ENCODE results near the gene CYP2D6. TPM values are rescaled to one million over a fixed set of nuclear protein-coding genes. Genes with fewer than 3 reads are reported as not detected.

The CYP2D6 gene
- total and polyA plus RNA-seq, 4 donors: 0.79 to 9.9 (median 3.4) TPM

- Histone ChIP-seq H3K4me3 (ENCODE audit: low read depth, low read length) (peak overlapping the region; percentile 98), H3K9me3 (ENCODE audit: control insufficient read depth, insufficient read depth, low read length) (peaks cover 2% of the 10 kb centered on the region), H3K4me1 (ENCODE audit: control insufficient read depth, insufficient read depth, low read length) (peaks cover 19% of the 10 kb centered on the region), H3K27ac (ENCODE audit: low read depth, low read length) (peak overlapping the region; percentile 99), H3K36me3 (ENCODE audit: control insufficient read depth, insufficient read depth, low read length) (peaks cover 12% of the 10 kb centered on the region), H3K27me3 (ENCODE audit: control insufficient read depth, insufficient read depth, low read length) (no peaks in the 10 kb centered on the region)
- 23% methylated on average over 4 of the region's 7 CpGs for WGBS (ENCODE audit: insufficient coverage)
- no peak for DNase-seq (ENCODE audit: low read depth in 4 of 6, low spot score in 6 of 6)
Observed at GRCh38 chr22:42091455-42091782, 39.2 kb downstream of the CYP2D6 start.

DNA sequence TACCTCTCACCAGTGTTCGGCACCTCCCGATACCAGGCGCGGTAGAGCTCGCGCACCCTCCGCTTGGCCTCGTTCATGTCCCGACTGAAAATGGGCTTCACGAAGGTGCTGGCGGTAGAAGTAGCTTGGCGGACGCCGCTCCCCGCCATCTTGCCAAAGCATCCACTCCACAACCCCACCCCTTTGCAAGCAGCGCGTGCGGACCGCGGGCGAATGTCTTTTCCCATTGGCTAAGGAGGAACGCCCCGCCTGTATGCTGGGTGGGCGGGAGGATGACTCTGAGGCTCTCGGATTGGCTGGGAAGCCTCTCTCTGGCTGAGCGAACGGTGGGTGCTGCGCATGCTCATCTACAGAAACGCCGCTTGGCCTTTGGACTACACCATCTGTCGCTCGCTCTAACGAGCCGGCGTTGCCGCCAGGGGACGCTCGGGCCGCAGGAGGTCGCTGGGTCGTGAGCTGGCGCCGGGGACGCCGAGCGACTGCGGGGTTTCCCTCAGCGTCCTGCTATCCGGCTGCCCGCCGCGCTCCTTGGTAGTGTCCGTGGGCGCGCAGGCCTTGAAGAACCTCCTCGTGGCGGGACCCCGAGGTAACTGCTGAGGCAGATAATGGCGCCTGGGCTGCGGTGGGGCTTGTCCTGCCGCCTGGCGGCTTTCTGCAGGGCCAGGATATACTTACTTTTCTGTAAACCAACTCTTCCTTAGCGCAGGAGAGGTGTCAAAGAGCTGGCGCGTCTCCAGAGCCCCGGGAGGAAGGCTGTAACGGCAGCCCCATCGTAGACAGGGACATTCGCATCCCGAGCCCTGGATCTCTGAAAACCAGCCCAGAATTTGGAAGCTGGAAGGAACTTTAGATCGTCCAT, 39.8 kb downstream of the CYP2D6 start, which contains the start of gene NDUFA6:
Gene NDUFA6, minus strand, starts transcription at position 177 of the 859 bp plus-strand sequence. Its CDS starts 28 bp downstream, at position 149.
- H3K27me3 ChIP-seq (ENCODE audit: control insufficient read depth, insufficient read depth, low read length): no peaks in the 10 kb centered on the region
- H3K36me3 ChIP-seq (ENCODE audit: control insufficient read depth, insufficient read depth, low read length): peaks cover 15% of the 10 kb centered on the region
- peak within 1 kb of the TSS; percentile 99 for H3K27ac ChIP-seq (ENCODE audit: low read depth, low read length)
- peak; percentile 89 to 100 (median 98) for DNase-seq (ENCODE audit: low read depth in 4 of 6, low spot score in 6 of 6)
- H3K4me3 ChIP-seq (ENCODE audit: low read depth, low read length): peak within 1 kb of the TSS; percentile 98
- H3K9me3 ChIP-seq (ENCODE audit: control insufficient read depth, insufficient read depth, low read length): peaks cover 2% of the 10 kb centered on the region
- 0% methylated on average over 71 of the region's 71 CpGs for WGBS (ENCODE audit: insufficient coverage)
- H3K4me1 ChIP-seq (ENCODE audit: control insufficient read depth, insufficient read depth, low read length): peaks cover 19% of the 10 kb centered on the region

DNA sequence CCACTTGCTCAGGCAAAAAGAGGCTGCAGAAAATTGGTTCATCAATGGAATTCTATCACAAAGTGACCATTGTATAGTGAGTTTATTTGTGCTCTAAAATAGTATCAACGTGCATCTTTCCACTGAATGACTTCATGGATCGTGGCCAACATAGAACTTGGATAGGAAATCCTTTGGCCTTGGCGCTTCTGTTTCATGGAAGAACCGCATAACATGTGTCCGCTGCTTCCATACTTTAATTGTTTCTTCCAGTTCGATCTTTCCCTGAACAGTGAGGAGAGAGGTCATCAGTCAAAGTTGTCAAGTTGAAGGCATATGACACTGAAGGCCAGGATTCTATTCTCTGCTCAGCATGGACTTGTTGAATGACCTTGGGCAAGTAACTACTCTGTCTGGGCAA, 44.6 kb downstream of the CYP2D6 start:
- Histone ChIP-seq H3K27me3 (ENCODE audit: control insufficient read depth, insufficient read depth, low read length) (no peaks in the 10 kb centered on the region), H3K9me3 (ENCODE audit: control insufficient read depth, insufficient read depth, low read length) (peaks cover 2% of the 10 kb centered on the region), H3K4me3 (ENCODE audit: low read depth, low read length) (no peak overlapping the region), H3K27ac (ENCODE audit: low read depth, low read length) (no peak overlapping the region), H3K36me3 (ENCODE audit: control insufficient read depth, insufficient read depth, low read length) (peaks cover 52% of the 10 kb centered on the region), H3K4me1 (ENCODE audit: control insufficient read depth, insufficient read depth, low read length) (peaks cover 19% of the 10 kb centered on the region)
- WGBS (ENCODE audit: insufficient coverage): 43% methylated on average over 2 of the region's 6 CpGs
- no peak for DNase-seq (ENCODE audit: low read depth in 4 of 6, low spot score in 6 of 6)

DNA sequence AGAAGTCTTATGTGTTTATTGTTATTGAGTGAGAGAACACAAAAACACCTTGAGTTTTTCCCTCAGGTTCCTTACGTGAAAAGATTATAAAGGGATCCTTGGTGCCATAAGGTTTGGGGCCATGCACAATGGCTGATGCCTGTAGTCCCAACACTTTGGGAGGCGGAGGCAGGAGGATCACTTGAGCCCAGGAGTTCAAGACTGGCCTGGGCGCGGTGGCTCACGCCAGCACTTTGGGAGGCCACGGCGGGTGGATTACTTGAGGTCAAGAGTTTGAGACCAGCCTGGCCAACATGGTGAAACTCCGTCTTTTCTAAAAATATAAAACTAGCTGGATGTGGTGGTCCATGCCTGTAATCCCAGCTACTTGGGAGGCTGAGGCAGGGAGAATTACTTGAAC, 45.7 kb downstream of the CYP2D6 start:
- DNase-seq (ENCODE audit: low read depth in 4 of 6, low spot score in 6 of 6): no peak
- H3K27ac ChIP-seq (ENCODE audit: low read depth, low read length): no peak overlapping the region
- no peaks in the 10 kb centered on the region for H3K27me3 ChIP-seq (ENCODE audit: control insufficient read depth, insufficient read depth, low read length)
- H3K4me3 ChIP-seq (ENCODE audit: low read depth, low read length): no peak overlapping the region
- peaks cover 52% of the 10 kb centered on the region for H3K36me3 ChIP-seq (ENCODE audit: control insufficient read depth, insufficient read depth, low read length)
- H3K9me3 ChIP-seq (ENCODE audit: control insufficient read depth, insufficient read depth, low read length): peaks cover 2% of the 10 kb centered on the region
- WGBS (ENCODE audit: insufficient coverage): 95% methylated on average over 7 of the region's 8 CpGs
- peaks cover 17% of the 10 kb centered on the region for H3K4me1 ChIP-seq (ENCODE audit: control insufficient read depth, insufficient read depth, low read length)

GRCh38 chr22:42083119-42083518, 47.5 kb downstream of the CYP2D6 start:
- 100% methylated on average over 2 of the region's 4 CpGs for WGBS (ENCODE audit: insufficient coverage)

DNA sequence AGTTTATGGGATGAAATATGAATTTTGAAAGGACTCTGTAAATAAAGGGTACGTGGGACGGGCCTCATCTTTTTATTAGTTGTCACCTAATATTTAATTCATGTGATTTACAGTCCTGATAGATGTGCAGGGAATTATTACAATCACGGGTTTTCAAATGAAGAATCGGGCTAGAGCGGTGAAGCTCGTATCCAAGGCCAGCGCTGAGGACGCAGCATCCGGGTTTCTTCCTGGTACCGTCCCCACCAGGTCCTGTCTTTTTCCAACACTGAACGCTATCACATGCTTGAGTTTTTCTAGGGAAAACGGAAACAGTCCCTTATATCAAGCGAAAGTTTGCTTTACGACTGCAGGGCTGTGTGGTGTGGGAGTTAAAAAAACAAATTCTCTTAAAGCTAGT, 50.3 kb downstream of the CYP2D6 start:
- Histone ChIP-seq H3K9me3 (ENCODE audit: control insufficient read depth, insufficient read depth, low read length) (no peaks in the 10 kb centered on the region), H3K27me3 (ENCODE audit: control insufficient read depth, insufficient read depth, low read length) (no peaks in the 10 kb centered on the region), H3K27ac (ENCODE audit: low read depth, low read length) (peak overlapping the region; percentile 99), H3K4me1 (ENCODE audit: control insufficient read depth, insufficient read depth, low read length) (peaks cover 31% of the 10 kb centered on the region), H3K4me3 (ENCODE audit: low read depth, low read length) (peak overlapping the region; percentile 91), H3K36me3 (ENCODE audit: control insufficient read depth, insufficient read depth, low read length) (peaks cover 42% of the 10 kb centered on the region)
- peak in 3 of 6 donors; percentile 67 to 83 (median 75) for DNase-seq (ENCODE audit: low read depth in 4 of 6, low spot score in 6 of 6)
- 0% methylated on average over 7 of the region's 14 CpGs for WGBS (ENCODE audit: insufficient coverage)

More at GRCh38 chr22:42083119-42083518, 47.5 kb downstream of the CYP2D6 start:
- Histone ChIP-seq H3K4me3 (ENCODE audit: low read depth, low read length) (no peak overlapping the region), H3K27me3 (ENCODE audit: control insufficient read depth, insufficient read depth, low read length) (no peaks in the 10 kb centered on the region), H3K36me3 (ENCODE audit: control insufficient read depth, insufficient read depth, low read length) (peaks cover 46% of the 10 kb centered on the region), H3K4me1 (ENCODE audit: control insufficient read depth, insufficient read depth, low read length) (peaks cover 24% of the 10 kb centered on the region), H3K9me3 (ENCODE audit: control insufficient read depth, insufficient read depth, low read length) (no peaks in the 10 kb centered on the region), H3K27ac (ENCODE audit: low read depth, low read length) (no peak overlapping the region)
- no peak for DNase-seq (ENCODE audit: low read depth in 4 of 6, low spot score in 6 of 6)

GRCh38 chr22:42079319-42080251, 51.0 kb downstream of the CYP2D6 start, which contains the start of gene SMDT1:
TSS of gene SMDT1 (plus strand) at chr22:42079700. CDS start at chr22:42079769, 69 bp downstream.
- H3K4me3 ChIP-seq (ENCODE audit: low read depth, low read length): peak within 1 kb of the TSS; percentile 91
- H3K27ac ChIP-seq (ENCODE audit: low read depth, low read length): peak within 1 kb of the TSS; percentile 99
- H3K36me3 ChIP-seq (ENCODE audit: control insufficient read depth, insufficient read depth, low read length): peaks cover 35% of the 10 kb centered on the region
- H3K27me3 ChIP-seq (ENCODE audit: control insufficient read depth, insufficient read depth, low read length): no peaks in the 10 kb centered on the region
- peak; percentile 97 to 99 (median 98) for DNase-seq (ENCODE audit: low read depth in 4 of 6, low spot score in 6 of 6)
- peaks cover 38% of the 10 kb centered on the region for H3K4me1 ChIP-seq (ENCODE audit: control insufficient read depth, insufficient read depth, low read length)
- under 1% methylated on average over 70 of the region's 71 CpGs for WGBS (ENCODE audit: insufficient coverage)
- no peaks in the 10 kb centered on the region for H3K9me3 ChIP-seq (ENCODE audit: control insufficient read depth, insufficient read depth, low read length)

DNA sequence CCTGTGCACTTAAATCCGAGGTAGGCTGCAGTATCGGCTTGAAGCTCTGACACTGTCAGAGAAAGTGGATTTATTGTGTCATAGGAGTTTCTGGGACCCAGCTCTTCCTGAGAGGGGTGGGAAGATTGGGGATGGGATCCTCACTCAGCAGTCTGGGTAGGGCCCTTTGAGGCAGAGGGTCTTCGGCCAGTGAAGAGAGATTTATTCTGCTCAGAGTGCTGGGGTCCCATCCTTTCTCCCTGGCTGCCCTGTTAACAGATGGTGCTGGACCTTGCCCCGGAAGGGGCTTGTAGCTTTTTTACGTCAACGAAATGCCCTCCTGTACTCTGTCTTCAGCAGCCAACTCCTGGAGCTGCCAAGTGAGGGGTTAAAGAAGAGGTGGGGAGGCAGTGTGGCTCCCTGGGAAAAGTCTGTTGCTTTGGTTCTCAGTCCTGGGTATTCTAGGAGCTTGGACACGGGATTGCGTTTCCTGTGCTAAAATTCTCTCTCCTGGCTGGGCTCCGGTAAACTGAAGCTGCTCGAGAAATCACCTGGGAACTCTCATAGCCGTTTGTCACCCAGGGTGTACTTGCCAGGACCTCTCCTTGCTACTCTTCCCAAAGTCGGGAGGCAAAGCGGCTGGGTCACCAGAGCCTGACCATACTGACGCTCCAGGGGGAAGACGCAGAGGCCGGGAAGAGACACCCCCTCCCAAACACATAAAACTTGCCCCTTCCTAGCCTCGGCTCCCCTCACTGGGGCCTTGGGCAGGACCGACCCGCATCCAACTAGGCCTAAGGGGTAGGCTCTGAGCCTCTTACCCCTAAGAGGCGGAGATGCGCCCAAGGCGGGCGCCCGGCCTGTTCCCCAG, 51.9 kb downstream of the CYP2D6 start:
- Histone ChIP-seq H3K27me3 (ENCODE audit: control insufficient read depth, insufficient read depth, low read length) (no peaks in the 10 kb centered on the region), H3K4me1 (ENCODE audit: control insufficient read depth, insufficient read depth, low read length) (peaks cover 47% of the 10 kb centered on the region), H3K9me3 (ENCODE audit: control insufficient read depth, insufficient read depth, low read length) (no peaks in the 10 kb centered on the region), H3K36me3 (ENCODE audit: control insufficient read depth, insufficient read depth, low read length) (peaks cover 28% of the 10 kb centered on the region), H3K4me3 (ENCODE audit: low read depth, low read length) (peak overlapping the region; percentile 91), H3K27ac (ENCODE audit: low read depth, low read length) (peak overlapping the region; percentile 99)
- WGBS (ENCODE audit: insufficient coverage): 36% methylated on average over 21 of the region's 24 CpGs
- DNase-seq (ENCODE audit: low read depth in 4 of 6, low spot score in 6 of 6): no peak

All from spinal cord (tissue), 10 donors.